ENCODE data around the gene PPM1B.

DNA sequence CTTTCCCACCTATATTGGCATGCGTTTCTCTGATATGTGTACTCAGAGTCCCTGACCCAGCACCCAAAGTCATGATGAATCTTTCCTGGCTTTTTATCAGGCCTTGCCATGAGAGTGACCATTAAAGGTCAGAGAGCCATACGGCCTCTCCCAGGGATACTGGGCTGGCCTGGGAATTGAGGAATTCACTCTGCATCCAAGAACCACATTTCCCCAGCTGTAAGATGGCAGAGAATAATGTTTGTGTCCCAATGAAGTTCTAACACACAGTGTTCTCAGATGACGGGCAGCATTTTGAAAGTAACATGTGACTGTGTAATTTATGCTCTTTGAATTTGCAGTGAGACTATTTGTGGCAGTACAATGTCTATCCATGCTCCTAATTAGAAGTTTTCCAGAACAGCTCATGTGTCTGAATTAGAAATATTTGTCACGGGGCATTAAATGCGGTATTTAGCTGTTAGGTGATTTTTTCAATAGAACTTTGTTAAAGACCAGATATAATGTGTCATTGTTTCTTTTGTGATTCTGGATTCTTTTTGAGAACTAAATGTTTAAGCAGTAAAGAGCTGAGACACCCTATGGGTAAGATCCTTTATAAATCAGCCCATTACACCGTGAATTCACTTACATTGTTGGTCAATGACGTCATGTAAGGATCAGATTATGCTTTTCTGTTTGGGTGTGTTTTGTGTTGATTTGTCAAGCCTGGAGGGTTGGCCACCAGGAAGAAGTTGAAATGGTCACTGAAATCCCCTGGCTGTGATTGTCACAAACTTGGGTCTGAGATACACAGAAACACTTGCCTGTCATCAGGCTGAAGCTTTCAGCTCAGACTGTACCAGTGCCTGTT lies 99.3 kb downstream of the PPM1B start:
- no peak for TF ChIP-seq BCL11A (IDR thresholded peaks at IDR 0.05; ENCODE audit: low read depth in 2 of 2, low read length in 2 of 2)
- TF ChIP-seq EZH2 (IDR thresholded peaks at IDR 0.05; ENCODE audit: low read depth, low read length, severe bottlenecking) = no peak
- TF ChIP-seq SIX5 (IDR thresholded peaks at IDR 0.05; ENCODE audit: low read depth, low read length) = no peak
- TF ChIP-seq JUND (IDR thresholded peaks at IDR 0.05; ENCODE audit: low read length) = peak; percentile 42; the same call in 1 of the 2 replicates
- TF ChIP-seq, protein P1, sequence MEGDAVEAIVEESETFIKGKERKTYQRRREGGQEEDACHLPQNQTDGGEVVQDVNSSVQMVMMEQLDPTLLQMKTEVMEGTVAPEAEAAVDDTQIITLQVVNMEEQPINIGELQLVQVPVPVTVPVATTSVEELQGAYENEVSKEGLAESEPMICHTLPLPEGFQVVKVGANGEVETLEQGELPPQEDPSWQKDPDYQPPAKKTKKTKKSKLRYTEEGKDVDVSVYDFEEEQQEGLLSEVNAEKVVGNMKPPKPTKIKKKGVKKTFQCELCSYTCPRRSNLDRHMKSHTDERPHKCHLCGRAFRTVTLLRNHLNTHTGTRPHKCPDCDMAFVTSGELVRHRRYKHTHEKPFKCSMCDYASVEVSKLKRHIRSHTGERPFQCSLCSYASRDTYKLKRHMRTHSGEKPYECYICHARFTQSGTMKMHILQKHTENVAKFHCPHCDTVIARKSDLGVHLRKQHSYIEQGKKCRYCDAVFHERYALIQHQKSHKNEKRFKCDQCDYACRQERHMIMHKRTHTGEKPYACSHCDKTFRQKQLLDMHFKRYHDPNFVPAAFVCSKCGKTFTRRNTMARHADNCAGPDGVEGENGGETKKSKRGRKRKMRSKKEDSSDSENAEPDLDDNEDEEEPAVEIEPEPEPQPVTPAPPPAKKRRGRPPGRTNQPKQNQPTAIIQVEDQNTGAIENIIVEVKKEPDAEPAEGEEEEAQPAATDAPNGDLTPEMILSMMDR (IDR thresholded peaks at IDR 0.05; ENCODE audit: control extremely low read depth in 1 of 3, insufficient read depth in 1 of 3, low read depth in 1 of 3, low read length in 3 of 3) = no peak
- TF ChIP-seq, protein P2, sequence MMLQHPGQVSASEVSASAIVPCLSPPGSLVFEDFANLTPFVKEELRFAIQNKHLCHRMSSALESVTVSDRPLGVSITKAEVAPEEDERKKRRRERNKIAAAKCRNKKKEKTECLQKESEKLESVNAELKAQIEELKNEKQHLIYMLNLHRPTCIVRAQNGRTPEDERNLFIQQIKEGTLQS (IDR thresholded peaks at IDR 0.05; ENCODE audit: insufficient read depth, low read depth, low read length) = no peak
